ENCODE results near the gene STIM1. TPM values are rescaled to one million over a fixed set of nuclear protein-coding genes. Genes with fewer than 3 reads are reported as not detected.
"Not testable (repeated sequence)": the region's sequence is repeated elsewhere in the genome, so short reads cannot be mapped to it uniquely, and the experiment has no call there.

The STIM1 gene
- total RNA-seq, 1 donor from 2014 or later, result 71.5 TPM

DNA sequence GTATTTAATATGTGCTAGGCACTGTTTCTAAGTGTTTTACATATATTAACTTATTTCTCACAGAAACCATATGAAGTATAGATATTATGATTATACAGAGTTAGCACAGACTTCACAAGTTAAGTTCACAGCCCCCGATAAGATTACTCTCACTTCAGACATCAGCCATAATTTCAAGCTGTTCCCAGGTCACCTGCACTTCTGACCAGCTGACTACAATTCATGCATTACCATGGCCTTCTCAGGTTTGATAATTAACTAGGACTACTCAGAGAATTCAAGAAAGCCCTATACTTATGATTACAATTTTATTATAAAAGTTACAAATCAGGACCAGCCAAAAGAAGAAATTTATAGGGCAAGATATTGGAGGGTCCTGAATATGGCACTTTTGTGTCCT is 170.9 kb downstream of the STIM1 start:
- DNase-seq (ENCODE audit: low spot score), result no peak

DNA sequence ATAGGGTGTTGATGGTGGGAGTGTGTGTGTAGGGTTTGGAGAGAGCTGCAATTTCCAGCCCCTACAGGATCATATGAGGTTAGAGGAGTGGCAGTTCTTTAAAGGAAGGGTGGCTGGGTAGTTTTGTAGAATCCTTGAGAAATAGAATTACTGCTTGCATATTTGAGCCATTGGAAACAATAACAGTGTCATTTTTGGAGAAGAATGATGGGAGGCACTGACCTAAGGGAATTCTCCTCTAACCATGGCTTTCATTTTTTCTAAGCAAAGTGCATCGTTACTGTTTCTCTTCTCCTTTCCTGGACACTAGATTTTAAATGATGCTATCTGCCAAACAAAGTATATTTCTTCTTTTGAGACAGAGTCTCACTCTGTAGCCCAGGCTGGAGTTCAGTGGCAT is 172.3 kb downstream of the STIM1 start:
- DNase-seq (ENCODE audit: low spot score), result no peak

DNA sequence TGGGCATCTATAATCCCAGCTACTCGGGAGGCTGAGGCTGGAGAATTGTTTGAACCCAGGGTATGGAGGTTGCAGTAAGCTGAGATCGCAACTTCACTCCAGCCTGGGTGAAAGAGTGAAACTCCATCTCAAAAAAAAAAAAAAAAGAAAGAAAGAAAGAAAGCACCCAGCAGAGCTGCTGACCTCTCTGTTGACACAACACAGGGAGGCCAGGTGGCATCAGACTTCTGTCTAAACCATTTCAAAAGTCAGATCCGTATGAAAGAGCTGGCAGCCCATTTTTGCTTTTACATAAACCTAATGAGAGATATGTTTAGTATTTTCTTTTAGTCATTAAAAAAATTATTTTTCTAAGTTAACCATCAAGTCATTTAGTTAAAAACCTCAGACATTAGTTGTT is 174.7 kb downstream of the STIM1 start:
- DNase-seq (ENCODE audit: low spot score), result no peak

DNA sequence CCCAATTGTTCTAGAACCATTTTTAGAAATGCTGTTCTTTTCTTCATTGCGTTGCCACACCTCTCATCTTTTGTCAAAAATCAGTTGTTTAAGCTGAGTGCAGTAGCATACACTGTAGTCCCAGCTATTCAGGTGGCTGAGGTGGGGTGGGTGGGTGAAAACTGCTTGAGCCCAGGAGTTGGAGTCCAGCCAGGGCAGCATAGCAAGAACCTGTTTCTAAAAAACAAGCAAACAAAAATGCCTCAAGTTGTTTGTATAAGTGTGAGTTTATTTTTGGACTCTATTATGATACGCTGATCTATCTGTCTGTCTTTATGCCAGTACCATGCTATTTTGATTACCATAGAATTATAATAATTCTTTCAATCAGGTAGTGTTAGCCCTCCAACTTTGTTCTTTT is 176.6 kb downstream of the STIM1 start:
- DNase-seq (ENCODE audit: low spot score), result no peak

DNA sequence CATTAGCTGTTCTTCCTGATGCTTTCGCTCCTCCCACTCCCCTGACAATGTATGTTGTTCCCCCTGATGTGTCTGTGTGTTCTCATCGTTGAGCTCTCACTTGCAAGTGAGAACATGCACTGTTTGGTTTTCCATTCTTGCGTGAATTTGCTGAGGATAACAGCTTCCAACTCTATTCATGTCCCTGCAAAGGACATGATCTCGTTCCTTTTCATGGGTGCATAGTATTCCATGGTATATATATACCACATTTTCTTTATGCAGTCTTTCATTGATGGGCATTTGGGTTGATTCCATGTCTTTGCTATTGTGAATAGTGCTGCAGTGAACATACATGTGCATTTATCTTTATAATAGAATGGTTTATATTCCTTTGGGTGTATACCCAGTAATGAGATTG is 180.5 kb downstream of the STIM1 start:
- DNase-seq (ENCODE audit: low spot score), result no peak

DNA sequence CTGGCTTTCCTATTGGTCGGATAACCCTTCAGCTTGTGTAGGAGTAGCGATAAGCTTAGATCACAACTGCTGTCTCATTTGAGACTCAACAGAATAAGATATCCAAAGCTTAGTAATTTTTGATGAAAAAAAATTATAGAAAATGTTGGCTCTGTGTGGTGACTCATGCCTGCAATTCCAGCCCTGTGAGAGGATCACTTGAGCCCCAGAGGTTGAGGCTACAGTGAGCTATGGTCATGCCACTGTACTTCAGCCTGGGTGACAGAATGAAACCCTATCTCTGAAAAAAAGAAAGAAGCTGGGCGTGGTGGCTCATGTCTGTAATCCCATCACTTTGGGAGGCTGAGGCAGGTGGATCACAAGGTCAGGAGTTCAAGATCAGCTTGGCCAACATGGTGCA is 183.5 kb downstream of the STIM1 start:
- DNase-seq (ENCODE audit: low spot score), result no peak

DNA sequence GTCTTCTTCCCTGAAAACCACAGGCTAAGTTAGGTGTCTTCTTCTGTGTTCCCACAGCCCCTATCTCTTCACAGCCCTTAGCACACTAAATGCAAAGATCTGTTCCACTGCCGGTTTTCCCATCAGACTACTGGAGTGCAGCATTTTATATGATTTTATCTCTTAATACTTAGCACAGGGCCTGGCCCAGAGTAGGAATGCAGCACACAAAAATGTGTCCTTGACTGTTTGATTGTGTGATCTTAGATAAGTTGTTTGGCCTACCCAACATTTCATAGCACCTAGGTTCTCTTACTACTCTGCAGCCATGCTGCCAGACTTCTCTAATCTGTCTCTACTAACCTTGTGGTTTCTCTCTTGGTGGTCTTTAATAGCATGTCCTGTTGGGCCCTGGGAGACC is 185.0 kb downstream of the STIM1 start:
- DNase-seq (ENCODE audit: low spot score), result no peak

DNA sequence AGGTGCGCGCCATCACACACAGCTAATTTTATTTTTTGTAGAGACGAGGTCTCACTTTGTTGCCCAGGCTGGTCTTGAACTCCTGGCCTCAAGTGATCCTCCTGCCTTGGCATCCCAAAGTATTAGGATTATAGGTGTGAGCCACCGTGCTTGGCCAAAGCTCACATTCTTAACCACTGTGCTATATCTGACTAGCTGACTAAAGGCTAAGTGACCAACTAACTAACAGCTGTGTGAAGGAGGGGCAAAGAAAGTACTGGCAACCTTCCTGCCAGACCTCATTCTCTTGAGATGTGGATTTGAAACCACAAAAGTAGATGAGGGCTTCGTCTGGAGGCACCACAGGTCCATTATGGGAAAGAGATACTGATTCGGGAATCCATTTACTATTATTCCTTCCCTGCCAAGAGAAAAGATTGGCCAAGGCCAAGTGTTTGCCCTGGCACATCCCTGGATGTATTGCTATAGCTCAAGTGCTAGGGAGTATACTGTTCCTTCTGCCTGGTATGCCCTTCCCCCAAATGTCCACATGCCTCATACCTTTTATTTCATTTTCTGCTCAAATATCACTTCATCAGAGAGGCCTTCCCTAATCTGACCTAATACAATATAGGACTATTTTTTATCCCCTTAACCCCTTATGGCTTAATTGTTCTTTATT is 186.4 kb downstream of the STIM1 start:
- DNase-seq (ENCODE audit: low spot score), result no peak

DNA sequence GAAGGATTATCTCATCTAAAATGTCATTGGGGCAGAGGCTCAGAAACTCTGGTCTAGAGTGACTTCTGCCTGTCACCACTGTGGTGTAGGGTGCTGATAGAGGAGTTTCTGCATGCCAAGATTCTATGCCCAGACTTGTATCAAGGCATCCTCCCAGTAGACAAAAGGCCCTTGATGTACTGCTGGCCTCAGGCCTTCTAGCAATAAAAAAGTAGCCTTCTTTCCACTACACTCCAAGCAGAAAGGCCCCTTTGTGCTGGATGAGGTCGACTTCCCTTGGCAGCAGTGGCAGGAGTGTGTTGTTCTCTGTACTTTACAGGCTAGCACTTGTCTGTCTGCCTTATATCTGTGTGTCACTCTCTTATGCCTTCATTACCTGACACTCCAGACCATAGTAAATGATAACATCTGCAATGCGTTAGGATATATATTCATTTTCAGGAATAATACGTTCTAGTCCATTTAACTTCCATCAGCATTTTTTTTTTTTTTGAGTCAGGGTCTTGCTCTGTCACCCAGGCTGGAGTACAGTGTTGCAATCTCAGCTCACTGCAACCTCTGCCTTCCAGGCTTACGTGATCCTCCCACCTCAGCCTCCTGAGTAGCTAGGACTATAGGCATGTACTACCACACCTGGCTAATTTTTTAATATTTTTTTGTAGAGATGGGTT is 189.6 kb downstream of the STIM1 start:
- no peak for DNase-seq (ENCODE audit: low spot score)

DNA sequence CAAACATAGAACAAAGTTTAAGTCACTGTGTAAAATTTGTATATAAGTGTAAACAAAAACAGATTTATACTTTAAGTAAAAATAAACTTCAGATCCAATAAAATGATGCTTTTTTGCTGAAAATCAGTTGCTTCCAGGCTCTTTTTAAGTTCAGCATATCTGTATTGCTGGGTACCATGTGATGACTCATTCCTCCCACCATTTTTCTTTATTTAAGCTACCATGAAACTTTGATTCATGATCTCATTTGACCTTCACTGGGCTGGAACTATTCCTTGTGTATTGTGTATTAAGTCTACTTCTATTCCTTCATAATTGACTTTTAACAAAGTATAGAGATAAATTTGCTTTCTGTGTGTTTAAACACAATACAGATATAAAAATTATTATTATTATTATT is 192.9 kb downstream of the STIM1 start:
- DNase-seq (ENCODE audit: low spot score), result no peak

DNA sequence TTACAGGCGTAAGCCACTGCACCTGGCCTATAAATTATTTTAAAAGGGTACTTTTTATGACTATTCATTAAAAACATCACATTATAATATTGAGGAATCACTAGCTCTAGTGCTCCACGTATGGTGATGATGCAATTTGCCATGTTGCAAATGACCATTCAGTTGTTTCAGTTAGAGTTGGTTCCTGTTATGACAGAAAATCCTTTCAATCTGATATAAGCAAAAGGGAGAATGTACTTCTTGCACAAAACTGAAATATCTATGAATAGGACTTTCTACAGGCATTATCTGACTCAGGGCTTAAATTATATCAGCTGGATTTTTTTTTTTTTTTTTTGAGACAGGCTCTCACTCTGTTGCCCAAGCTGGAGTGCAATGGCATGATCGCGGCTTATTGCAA is 193.5 kb downstream of the STIM1 start:
- DNase-seq (ENCODE audit: low spot score), result no peak

DNA sequence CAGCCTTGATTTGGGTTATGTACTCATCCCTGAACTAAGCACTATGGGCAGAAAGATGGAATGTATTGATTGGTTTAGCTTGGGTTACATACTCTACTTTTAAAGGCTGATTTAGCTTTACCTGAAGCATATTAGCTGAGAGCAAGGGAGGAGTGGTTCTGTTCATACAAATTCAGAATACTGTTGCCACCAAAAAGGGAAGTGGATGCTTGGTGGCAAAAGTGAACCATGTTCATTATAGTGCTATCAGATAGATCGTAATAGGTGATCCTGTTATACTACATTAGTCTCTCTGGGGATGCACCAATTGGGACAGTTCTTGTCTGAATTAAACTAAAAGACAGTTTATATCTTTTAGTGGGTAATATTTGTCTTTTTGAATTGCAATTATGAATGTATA is 194.7 kb downstream of the STIM1 start:
- DNase-seq (ENCODE audit: low spot score), result no peak

DNA sequence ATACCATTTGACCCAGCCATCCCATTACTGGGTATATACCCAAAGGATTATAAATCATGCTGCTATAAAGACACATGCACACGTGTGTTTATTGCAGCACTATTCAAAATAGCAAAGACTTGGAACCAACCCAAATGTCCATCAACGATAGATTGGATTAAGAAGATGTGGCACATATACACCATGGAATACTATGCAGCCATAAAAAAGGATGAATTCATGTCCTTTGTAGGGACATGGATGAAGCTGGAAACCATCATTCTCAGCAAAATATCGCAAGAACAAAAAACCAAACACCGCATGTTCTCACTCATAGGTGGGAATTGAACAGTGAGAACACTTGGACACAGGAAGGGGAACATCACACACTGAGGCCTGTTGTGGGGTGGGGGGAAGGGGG is 197.7 kb downstream of the STIM1 start:
- DNase-seq (ENCODE audit: low spot score), result not testable (repeated sequence)

DNA sequence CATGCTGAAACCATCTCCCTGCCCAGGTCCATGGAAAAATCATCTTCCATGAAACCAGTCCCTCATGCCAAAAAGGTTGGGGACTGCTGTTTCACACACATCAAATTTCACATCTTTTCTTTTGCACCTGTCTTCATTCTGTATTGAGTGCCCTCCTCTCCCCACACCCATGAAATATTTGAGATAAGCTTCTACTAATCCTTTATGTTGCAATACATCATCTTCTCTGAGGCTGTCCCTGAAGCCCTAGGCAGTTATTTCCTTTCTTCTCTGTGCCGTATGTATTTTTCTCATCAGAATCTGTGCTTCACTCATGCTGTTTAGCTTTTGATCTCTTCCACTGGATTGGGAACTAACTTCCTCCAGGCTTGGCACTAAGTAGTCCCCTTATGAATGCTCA is 199.2 kb downstream of the STIM1 start:
- DNase-seq (ENCODE audit: low spot score), result no peak

DNA sequence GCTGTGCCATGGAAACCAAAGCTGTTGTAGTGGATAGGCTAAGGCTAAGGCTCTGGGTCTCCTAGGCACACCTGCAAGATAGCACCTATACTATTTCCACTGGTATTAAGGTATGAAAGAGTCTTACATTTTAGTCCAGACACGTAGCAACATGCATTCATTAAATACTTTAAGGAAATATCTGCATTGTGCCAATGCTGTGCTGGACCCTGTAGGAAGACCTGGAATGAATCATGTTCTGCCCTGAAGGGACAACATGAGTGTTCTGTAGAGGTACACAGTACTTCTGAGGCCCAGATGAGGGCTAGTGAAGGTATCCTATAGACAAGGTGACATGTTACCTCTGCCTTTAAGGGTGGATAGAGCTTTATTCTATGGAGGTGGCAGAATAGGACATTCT is 204.0 kb downstream of the STIM1 start:
- no peak for DNase-seq (ENCODE audit: low spot score)

DNA sequence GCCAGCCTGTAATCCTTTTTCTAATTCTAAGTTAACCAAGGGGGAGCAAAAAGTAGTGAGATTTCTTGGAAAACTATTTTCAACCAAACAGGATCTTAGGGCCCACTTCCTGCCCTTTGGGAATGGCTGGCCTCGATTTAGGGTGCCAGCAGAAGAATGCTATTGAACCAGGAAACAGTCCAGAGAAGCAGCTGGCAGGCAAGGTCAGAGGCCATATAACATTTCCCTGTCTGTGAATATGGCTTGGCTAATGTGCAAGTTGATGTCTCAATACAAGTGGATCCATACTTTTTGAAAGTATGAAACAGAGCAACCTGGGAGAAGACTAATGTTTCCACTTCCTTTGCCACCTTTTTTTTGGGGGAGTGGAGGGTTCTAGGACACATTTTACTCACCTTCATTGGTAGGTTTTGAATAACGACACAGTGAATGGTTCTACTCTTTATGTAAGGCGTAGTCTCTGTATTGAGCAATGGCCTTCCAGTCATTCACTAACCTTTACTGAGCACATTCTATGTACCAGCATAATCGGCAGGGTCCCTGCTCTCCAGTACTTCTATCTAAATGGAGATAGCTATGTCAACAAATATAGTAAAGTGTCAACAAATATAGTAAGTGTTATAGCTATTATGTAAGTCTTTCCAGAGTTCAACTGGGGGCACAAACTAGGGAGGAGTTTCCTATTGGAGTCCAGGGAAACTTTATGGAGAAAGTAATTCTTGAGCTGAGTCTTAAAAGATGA is 204.9 kb downstream of the STIM1 start:
- DNase-seq (ENCODE audit: low spot score), result no peak

DNA sequence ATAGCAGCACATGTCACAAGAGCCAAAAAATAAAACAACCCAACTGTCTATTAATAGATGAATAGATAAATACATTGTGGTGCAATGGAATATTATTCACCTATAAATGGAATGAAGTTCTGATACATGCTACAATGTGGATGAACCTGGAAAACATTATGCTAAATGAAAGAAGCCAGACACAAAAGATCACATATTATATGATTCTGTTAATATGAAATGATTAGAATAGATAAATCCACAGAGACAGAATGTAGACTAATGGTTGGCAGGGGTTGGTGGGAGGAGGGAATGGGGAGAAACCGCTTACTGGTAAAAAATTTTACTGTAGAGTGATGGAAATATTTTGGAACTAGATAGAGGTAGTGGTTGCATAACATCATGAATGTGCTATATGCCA is 206.2 kb downstream of the STIM1 start:
- no peak for DNase-seq (ENCODE audit: low spot score)

DNA sequence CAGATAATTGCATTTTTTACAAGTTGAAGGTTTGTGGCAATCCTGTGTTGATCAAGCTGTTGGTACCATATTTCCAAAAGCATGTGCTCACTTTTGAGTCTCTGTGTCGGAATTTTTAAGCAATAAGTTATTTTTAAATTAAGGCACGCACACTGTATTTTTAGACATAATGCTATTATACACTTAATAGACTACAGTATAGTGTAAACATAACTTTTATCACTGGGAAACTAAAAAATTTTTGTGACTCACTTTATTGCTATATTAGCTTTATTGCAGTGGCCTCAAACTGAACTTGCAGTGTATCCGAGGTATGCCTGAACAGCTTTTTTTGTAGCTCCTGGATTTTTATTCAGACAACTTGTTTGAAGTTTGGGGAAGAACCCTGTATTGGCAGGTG is 207.9 kb downstream of the STIM1 start:
- no peak for DNase-seq (ENCODE audit: low spot score)

DNA sequence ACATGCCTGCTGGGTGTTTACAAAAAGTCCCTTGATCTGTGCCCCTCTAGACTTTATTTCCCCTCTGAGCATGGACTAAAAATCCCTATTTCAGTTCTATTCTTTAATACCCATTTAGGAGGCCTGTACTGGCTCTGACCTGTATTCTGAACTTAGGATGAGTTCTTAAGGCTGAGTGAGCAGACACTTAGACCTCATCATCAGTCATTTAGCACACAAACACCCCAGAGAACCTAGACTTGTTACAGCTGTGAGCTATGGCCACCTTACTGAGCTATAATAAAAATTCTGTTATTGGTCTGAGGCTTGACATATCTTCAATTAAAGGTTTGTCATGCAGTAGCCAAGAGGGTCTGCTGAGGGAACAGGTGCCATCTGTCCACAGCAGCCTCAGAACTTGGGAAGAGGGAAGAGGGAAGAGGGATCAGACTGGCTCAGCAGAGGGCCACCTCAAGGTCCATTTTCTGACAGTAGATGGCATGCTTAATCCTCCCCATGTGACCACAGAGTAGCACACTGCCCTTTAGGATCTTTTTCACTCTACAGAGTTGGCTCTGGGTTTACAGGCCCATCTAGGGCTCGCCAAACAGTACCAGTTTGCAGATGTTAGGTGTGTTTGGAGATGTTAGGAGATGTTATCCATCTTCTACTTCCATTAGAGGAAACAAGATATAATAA is 209.0 kb downstream of the STIM1 start:
- DNase-seq (ENCODE audit: low spot score), result no peak

DNA sequence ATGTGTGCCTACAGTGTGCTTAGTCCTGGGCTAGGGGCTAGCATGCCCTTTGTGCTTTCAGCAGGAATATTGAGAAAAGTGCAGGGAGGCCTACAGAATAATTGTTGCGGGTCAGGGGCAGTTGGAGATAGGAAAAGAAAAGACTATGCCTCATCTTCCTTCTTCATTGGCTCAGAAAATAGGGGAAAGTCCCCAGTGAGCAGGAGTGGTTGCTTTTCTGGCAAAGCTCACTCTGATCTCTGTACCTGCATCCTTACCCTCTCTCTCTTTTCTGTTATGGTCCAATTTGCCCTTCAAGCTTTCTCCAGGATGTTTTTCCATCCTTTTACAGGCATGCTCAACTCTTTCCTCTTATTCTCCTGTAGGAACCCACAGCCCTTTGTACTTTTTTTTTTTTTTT is 209.6 kb downstream of the STIM1 start:
- DNase-seq (ENCODE audit: low spot score), result no peak

DNA sequence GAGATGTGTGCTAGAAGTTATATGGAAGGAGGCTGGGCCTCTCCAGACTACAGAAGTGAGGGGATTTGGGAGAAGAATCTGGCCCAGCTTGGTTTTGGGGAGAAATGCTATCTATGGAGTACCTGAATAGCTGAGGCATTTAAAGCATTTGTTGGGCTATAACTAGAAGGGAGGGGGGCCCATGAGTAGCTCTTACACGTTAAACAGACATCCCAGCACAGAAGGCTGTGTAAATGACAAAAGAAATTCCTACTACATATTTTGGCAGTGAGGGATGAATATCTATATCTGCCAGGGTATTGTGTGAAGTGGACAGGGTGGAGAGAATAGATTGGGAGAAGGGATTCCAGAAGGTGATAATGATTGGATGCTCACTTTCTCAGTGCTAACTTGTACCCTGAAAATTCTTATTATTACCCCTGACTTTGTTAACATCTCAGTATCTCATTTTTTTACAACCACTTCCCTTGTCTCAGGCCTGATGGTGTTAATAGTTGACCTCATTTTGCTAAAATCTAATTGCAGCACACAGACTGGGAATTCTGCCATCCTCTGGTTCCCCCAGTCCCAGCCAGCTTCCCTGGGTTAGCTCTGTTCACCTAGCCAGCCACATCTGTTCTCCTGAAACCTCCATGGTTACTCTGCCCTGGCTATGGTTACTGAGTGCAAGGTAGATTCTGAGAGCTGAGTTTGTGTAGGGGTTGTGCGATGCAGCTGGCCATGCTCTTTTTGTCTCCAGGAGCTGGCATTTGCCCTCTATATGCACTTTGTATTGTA is 210.3 kb downstream of the STIM1 start:
- DNase-seq (ENCODE audit: low spot score), result no peak

DNA sequence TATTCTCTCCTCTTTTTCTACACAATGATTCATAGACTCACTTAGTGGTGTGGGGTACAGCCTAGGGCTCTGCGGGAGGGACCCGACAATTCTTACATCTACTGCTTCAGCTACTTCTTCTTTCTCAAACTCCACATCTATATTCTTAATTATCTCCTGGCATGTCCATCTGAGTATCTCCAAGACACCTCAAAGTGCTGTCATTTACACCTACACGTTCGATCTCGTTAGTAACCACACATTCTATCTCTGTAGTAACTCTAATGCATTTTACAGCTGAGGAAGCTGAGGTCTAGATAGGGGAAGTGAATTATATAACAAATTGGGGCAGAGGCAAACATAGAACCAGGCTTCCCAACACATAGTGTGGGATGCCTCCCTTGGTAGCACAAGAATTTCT is 211.4 kb downstream of the STIM1 start:
- DNase-seq (ENCODE audit: low spot score), result no peak

All from ureter (tissue), 1 donor.